Natural killer cell (primary cell): ENCODE results near the gene RAB3IL1. TPM values are rescaled to one million over a fixed set of nuclear protein-coding genes. Genes with fewer than 3 reads are reported as not detected.

ENCODE experiments used
- ATAC-seq, 3 donors: fragments of 150-1000 bp in 2 of 3; fragments of 200-7000 bp in 1 of 3; cut with Tn5 transposase; 1 replicate in 1 of 3; 2 replicates in 2 of 3; pipeline ENCODE4 v1.10.0; 2021; ENCODE audit warnings: mild to moderate bottlenecking in 2 of 3, moderate library complexity in 2 of 3
- DNase-seq, 2 donors: peaks; one replicate each; pipeline versions ENCODE4 v3.0.0 to v3.0.0-alpha.2; 2013 to 2021; ENCODE audit warnings: mixed read lengths in 1 of 2
- H3K27ac ChIP-seq: one replicate; pipeline ENCODE4 v1.5.1; 2013; ENCODE audit warnings: mild to moderate bottlenecking, low read length
- H3K27me3 ChIP-seq: one replicate; pipeline ENCODE4 v1.6.1; 2013; ENCODE audit warnings: low read length; ENCODE audit not compliant: control insufficient read depth, insufficient read depth
- H3K36me3 ChIP-seq: one replicate; pipeline ENCODE4 v1.6.1; 2013; ENCODE audit warnings: low read length; ENCODE audit not compliant: control insufficient read depth, insufficient read depth
- H3K4me1 ChIP-seq: one replicate; pipeline ENCODE4 v1.6.1; 2013; ENCODE audit warnings: low read length; ENCODE audit not compliant: control insufficient read depth, insufficient read depth
- H3K4me3 ChIP-seq: one replicate; pipeline ENCODE4 v1.5.1; 2013; ENCODE audit warnings: low read length
- H3K9me3 ChIP-seq: one replicate; pipeline ENCODE4 v1.6.1; 2013; ENCODE audit warnings: low read length; ENCODE audit not compliant: control insufficient read depth, insufficient read depth
- H3K27ac Mint-ChIP-seq, 2 donors: one replicate each; pipeline ENCODE4 v1.8.0; 2022; ENCODE audit warnings: mild to moderate bottlenecking in 2 of 2, mixed read lengths in 2 of 2, moderate library complexity in 1 of 2
- H3K27me3 Mint-ChIP-seq, 2 donors: one replicate each; pipeline ENCODE4 v1.8.0; 2022; ENCODE audit warnings: low read depth in 2 of 2, mixed read lengths in 2 of 2
- H3K36me3 Mint-ChIP-seq: one replicate; pipeline ENCODE4 v1.8.0; 2022; ENCODE audit warnings: mixed read lengths
- H3K4me1 Mint-ChIP-seq, 2 donors: one replicate each; pipeline ENCODE4 v1.8.0; 2022; ENCODE audit warnings: mixed read lengths in 2 of 2
- H3K4me3 Mint-ChIP-seq: one replicate; pipeline ENCODE4 v1.8.0; 2022; ENCODE audit warnings: mild to moderate bottlenecking, moderate library complexity, mixed read lengths
- H3K9me3 Mint-ChIP-seq, 2 donors: one replicate each; pipeline ENCODE4 v1.8.0; 2022; ENCODE audit warnings: mixed read lengths in 2 of 2
- WGBS: methylation state at CpG from one replicate; pipeline ENCODE4 v1.1.7; 2013; ENCODE audit warnings: missing lambda C conversion rate; ENCODE audit not compliant: insufficient coverage; 5-methylcytosine and 5-hydroxymethylcytosine counted together
- intact Hi-C: fragments of 100-400 bp; cut with micrococcal nuclease; formaldehyde crosslinking; loops from one replicate; pipeline ENCODE4 v1.14.2; 2022
- total RNA-seq, 4 donors: library from RNA; stranded (reverse); fragments of 120-200 nt in 1 of 4; gene quantifications; one replicate each; pipeline versions ENCODE4 v1.2.3 to v1.2.4, GENCODE V29; 2013 to 2022
- TF ChIP-seq, protein P1 (sequence below): fragments of 200-600 bp; IDR thresholded peaks from one replicate; pipeline ENCODE4 v1.8.0; 2022; ENCODE audit warnings: antibody characterized with exemption

Gene RAB3IL1
- total RNA-seq, 3 donors from 2014 or later (not counting 1 experiment from before 2014, with no cell fraction given) = not detected

DNA sequence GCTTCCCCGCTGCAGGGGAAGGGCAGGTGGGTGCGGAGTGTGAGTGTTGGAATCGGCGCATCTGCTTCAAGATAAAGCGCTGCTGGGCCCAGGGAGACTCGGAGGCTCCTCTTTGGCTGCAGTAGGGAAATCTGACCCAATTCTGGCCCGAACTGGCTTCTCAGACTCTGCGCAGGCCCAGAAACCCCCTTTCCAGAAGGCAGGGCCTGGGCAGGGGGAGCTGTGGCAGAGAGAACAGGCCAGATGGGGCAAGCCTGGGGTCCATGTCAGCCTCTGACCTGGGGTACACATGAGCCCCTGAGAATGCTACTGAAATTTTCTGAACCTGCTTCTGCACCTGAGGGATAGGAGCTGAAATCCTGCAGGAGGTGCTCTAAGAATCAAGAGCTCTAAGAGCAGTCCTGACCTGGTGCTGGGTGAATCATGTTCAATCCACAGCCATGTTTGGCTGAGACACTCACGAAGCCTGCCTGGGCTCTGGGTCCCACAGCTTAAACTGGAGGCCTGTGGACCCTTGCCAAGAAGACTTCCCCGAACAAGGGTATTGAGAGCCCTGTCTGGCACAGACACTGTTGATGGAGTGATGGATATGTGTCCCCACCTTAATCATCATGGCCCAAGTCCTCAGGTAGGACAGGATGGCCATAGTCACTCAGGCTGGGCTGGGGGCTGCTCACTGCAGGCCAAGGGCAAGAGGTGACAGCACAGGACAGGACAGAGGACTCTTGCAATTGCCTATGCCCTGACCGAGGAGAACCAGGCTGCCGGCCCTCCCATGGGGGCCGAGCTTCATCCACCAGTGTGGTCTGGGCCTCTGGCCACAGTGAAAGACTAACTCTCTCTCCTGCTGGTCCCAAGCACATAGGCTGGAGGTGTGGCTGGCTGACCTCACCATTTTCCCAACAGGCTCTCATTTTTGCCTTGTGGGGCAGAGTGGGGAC is 6.9 kb downstream of the RAB3IL1 start:
- Histone ChIP-seq H3K4me3 (no peak overlapping the region), H3K9me3 (no peaks in the 10 kb centered on the region), H3K27me3 (no peaks in the 10 kb centered on the region), H3K4me1 (peaks cover 5% of the 10 kb centered on the region), H3K36me3 (no peaks in the 10 kb centered on the region), H3K27ac (no peak overlapping the region)
- Mint-ChIP-seq H3K27me3 (peaks cover 4 to 18% of the 10 kb centered on the region in 2 donors), H3K9me3 (no peaks in the 10 kb centered on the region), H3K4me3 (no peak overlapping the region), H3K27ac (no peak overlapping the region), H3K36me3 (no peaks in the 10 kb centered on the region), H3K4me1 (peaks cover 0 to 6% of the 10 kb centered on the region in 2 donors)
- intact Hi-C loops = no loop called here
- ATAC-seq = no peak
- TF ChIP-seq, protein P1, sequence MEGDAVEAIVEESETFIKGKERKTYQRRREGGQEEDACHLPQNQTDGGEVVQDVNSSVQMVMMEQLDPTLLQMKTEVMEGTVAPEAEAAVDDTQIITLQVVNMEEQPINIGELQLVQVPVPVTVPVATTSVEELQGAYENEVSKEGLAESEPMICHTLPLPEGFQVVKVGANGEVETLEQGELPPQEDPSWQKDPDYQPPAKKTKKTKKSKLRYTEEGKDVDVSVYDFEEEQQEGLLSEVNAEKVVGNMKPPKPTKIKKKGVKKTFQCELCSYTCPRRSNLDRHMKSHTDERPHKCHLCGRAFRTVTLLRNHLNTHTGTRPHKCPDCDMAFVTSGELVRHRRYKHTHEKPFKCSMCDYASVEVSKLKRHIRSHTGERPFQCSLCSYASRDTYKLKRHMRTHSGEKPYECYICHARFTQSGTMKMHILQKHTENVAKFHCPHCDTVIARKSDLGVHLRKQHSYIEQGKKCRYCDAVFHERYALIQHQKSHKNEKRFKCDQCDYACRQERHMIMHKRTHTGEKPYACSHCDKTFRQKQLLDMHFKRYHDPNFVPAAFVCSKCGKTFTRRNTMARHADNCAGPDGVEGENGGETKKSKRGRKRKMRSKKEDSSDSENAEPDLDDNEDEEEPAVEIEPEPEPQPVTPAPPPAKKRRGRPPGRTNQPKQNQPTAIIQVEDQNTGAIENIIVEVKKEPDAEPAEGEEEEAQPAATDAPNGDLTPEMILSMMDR = no peak
- DNase-seq = no peak
- WGBS = 86% methylated on average over 13 of the region's 13 CpGs

DNA sequence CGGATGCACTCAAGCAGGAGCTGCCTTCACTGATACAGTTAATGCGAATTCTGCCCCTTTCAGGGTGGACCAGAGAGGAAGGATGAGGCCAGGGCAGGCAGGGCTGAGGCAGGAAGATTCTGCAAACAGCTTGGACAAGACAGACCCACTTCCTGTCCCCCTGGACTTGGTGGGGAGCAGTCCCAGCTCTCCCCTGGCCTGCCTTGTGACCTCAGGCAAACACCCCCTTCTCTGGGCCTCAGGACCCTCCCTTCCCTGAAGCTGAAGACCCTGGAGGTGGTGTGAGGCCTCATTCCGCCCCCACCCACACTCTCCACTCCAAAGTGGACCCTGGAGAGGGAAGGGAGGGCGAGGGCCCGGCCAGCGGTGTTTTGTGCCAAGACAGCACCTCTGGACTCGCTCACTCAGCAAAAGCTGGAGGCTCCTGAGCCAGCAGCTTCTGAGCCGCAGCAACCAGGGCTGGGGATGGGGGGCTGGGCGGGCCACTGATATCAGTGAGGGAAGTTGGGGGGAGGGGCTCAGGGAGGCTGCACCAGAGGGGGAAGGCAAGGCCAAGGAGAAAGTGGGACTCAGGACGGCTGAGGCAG is 8.5 kb downstream of the RAB3IL1 start:
- Mint-ChIP-seq H3K36me3 (no peaks in the 10 kb centered on the region), H3K4me3 (no peak overlapping the region), H3K27ac (no peak overlapping the region), H3K9me3 (no peaks in the 10 kb centered on the region), H3K4me1 (peaks cover 0 to 6% of the 10 kb centered on the region in 2 donors), H3K27me3 (peaks cover 0 to 10% of the 10 kb centered on the region in 2 donors)
- no peak for DNase-seq
- no peaks in the 10 kb centered on the region for H3K9me3 ChIP-seq
- intact Hi-C loops = no loop called here
- H3K27ac ChIP-seq = no peak overlapping the region
- H3K4me1 ChIP-seq = peaks cover 5% of the 10 kb centered on the region
- ATAC-seq = no peak
- WGBS = 86% methylated on average over 9 of the region's 10 CpGs
- no peaks in the 10 kb centered on the region for H3K36me3 ChIP-seq
- no peaks in the 10 kb centered on the region for H3K27me3 ChIP-seq
- H3K4me3 ChIP-seq = no peak overlapping the region
- TF ChIP-seq, protein P1 = no peak

DNA sequence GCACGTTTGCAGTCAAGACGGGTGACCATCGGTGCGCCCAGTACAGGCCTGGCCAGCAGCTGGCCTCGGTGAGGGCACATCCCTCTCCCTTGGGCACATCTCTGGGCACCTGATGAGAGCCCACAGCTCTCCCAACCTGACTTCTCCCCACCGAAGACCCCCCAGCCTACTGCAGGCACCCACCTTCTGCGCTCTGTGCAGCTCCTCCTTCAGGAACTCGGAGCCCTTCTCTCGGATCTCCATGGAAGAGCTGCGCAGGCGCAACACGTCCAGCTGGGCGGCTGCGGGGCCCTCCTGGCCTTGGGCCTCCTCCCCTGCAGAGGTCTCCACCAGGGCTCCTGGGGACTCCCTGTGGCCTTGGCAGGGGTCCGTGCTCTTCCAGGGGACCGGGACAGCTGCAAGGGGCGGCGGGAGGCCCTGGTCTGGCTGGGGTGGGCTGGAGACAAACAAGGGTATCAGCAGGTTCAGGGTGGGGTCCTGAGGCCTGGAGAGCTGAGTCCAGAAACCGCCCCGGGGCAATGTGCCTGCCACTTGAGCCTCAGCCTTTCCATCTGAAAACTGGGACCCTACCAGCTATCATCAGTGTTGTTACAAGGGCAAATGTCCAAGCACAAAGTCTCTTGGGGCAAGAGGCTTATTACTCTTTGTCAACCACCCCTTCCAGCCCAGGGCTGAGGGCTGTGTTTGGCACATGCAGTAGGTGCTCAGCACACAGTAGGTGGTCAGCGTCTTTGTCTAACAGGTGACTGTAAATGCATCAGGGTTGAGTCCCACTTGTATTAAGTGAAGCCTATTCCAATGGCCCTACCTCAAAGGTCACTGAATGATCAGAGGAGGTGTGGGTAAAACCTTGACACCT is 9.3 kb downstream of the RAB3IL1 start:
- DNase-seq = no peak

More for the DNA sequence above, 9.3 kb downstream of the RAB3IL1 start:
- Mint-ChIP-seq H3K36me3 (no peaks in the 10 kb centered on the region), H3K4me3 (no peak overlapping the region), H3K27ac (no peak overlapping the region), H3K4me1 (peaks cover 0 to 6% of the 10 kb centered on the region in 2 donors), H3K27me3 (peaks cover 0 to 10% of the 10 kb centered on the region in 2 donors), H3K9me3 (no peaks in the 10 kb centered on the region)
- Histone ChIP-seq H3K9me3 (no peaks in the 10 kb centered on the region), H3K27ac (no peak overlapping the region), H3K4me1 (peaks cover 5% of the 10 kb centered on the region), H3K4me3 (no peak overlapping the region), H3K27me3 (no peaks in the 10 kb centered on the region), H3K36me3 (no peaks in the 10 kb centered on the region)
- WGBS = 93% methylated on average over 21 of the region's 21 CpGs
- intact Hi-C loops = no loop called here
- TF ChIP-seq, protein P1 = no peak
- ATAC-seq = no peak
